AG04450 (cell line): ENCODE data around the gene NHERF2. TPM values are rescaled to one million over a fixed set of nuclear protein-coding genes. Genes with fewer than 3 reads are reported as not detected.

ENCODE experiments used
- CTCF ChIA-PET: fragments of 300-600, 350-600 bp; formaldehyde crosslinking; extraction: SDS; loops from one replicate; lab custom pipeline; 2022; ENCODE audit warnings: antibody characterized with exemption, inconsistent platforms; lab: Charles Lee
- POLR2A ChIA-PET: fragments of 350-600 bp; formaldehyde crosslinking; extraction: SDS; loops from one replicate; lab custom pipeline; 2021; ENCODE audit warnings: antibody characterized with exemption, inconsistent platforms; lab: Yijun Ruan, JAX
- DNase-seq: peaks from one replicate; pipeline ENCODE4 v3.0.0-alpha.2; 2011; ENCODE audit warnings: low read depth, low spot score
- H3K27ac ChIP-seq: one replicate; pipeline ENCODE4 v1.5.1; 2012; ENCODE audit warnings: low read depth, low read length, control low read depth
- H3K27me3 ChIP-seq: one replicate; pipeline ENCODE4 v1.6.0; 2012; ENCODE audit warnings: low read length; ENCODE audit not compliant: control insufficient read depth, insufficient read depth
- H3K4me3 ChIP-seq: 2 replicates; pipeline ENCODE4 v1.5.1; 2011; ENCODE audit warnings: mild to moderate bottlenecking, low read depth, low read length, control low read depth
- H3K9me3 ChIP-seq: 2 replicates; pipeline ENCODE4 v1.5.1; 2012; ENCODE audit warnings: low read length; ENCODE audit not compliant: control insufficient read depth, insufficient read depth
- CTCF ChIP-seq: IDR thresholded peaks from 2 replicates; pipeline ENCODE4 v1.5.1; 2011; ENCODE audit warnings: low read depth, low read length, control low read depth, inconsistent platforms
- polyA plus RNA-seq: library from polyadenylated mRNA; depleted of rRNA; stranded (reverse); fragments of >200 nt; gene quantifications from 2 replicates; pipeline ENCODE4 v1.2.3, GENCODE V29; 2011

The NHERF2 gene
- polyA plus RNA-seq, 1 experiment: 16.7 TPM

GRCh38 chr16:2061526-2061925, 34.8 kb downstream of the NHERF2 start:
- H3K9me3 ChIP-seq: no peaks in the 10 kb centered on the region; the same call in 1 of the 2 replicates
- POLR2A ChIA-PET: no interaction called here
- TF ChIP-seq CTCF: no peak
- no peak for DNase-seq
- H3K4me3 ChIP-seq: no peak overlapping the region
- H3K27ac ChIP-seq: no peak overlapping the region
- no peaks in the 10 kb centered on the region for H3K27me3 ChIP-seq
- CTCF ChIA-PET: interaction anchor here (1.4 kb wide), 1 partner anchor 39 kb away, joined by 3 read pairs; no protein-coding TSS in a partner anchor

GRCh38 chr16:2062801-2063200, 36.1 kb downstream of the NHERF2 start:
- Histone ChIP-seq H3K27me3 (no peaks in the 10 kb centered on the region), H3K9me3 (no peaks in the 10 kb centered on the region; the same call in 1 of the 2 replicates), H3K27ac (no peak overlapping the region), H3K4me3 (no peak overlapping the region)
- ChIA-PET CTCF (interaction anchor here (0.6 to 1.4 kb wide), 2 partner anchors 40 to 66 kb away, joined by 3 to 4 read pairs; no protein-coding TSS in a partner anchor), POLR2A (no interaction called here)
- no peak for TF ChIP-seq CTCF
- DNase-seq: no peak

GRCh38 chr16:2063861-2064260, 37.2 kb downstream of the NHERF2 start:
- no peak for TF ChIP-seq CTCF
- no peaks in the 10 kb centered on the region for H3K27me3 ChIP-seq
- ChIA-PET POLR2A (no interaction called here), CTCF (no interaction called here)
- H3K9me3 ChIP-seq: no peaks in the 10 kb centered on the region; the same call in 1 of the 2 replicates
- no peak overlapping the region for H3K4me3 ChIP-seq
- DNase-seq: no peak
- no peak overlapping the region for H3K27ac ChIP-seq

- ChIA-PET POLR2A (interaction anchor here (1.5 kb wide), 1 partner anchor 91 kb away, joined by 4 read pairs; the partner anchor contains the start of gene TRAF7), CTCF (no interaction called here)
- DNase-seq: no peak
- no peak for TF ChIP-seq CTCF
- Histone ChIP-seq H3K27ac (no peak overlapping the region), H3K4me3 (no peak overlapping the region), H3K27me3 (no peaks in the 10 kb centered on the region), H3K9me3 (no peaks in the 10 kb centered on the region; the same call in 1 of the 2 replicates)
Observed at GRCh38 chr16:2064368-2064945, 37.8 kb downstream of the NHERF2 start.

- H3K27me3 ChIP-seq: no peaks in the 10 kb centered on the region
- POLR2A ChIA-PET: no interaction called here
- CTCF ChIA-PET: interaction anchor here (0.6 kb wide), 1 partner anchor 384 kb away, joined by 4 read pairs; no protein-coding TSS in a partner anchor
- no peak for TF ChIP-seq CTCF
- H3K9me3 ChIP-seq: no peaks in the 10 kb centered on the region; the same call in 1 of the 2 replicates
- H3K27ac ChIP-seq: no peak overlapping the region
- DNase-seq: no peak
- H3K4me3 ChIP-seq: no peak overlapping the region
Observed at GRCh38 chr16:2066139-2066538, 39.4 kb downstream of the NHERF2 start.
